Neural progenitor cell (in vitro differentiated cells): ENCODE data around the gene GNA15. TPM values are rescaled to one million over a fixed set of nuclear protein-coding genes. Genes with fewer than 3 reads are reported as not detected.

Source experiments
- DNase-seq: peaks from one replicate; pipeline ENCODE4 v3.0.0-alpha.2; 2016; ENCODE audit warnings: low spot score
- H2AFZ ChIP-seq: fragments of 200-600 bp; sonication (generic); replicated peaks from 2 replicates; pipeline ENCODE4 v1.6.1; 2016; ENCODE audit warnings: antibody characterized with exemption
- H3F3A ChIP-seq: fragments of 200-600 bp; sonication (generic); 2 replicates; pipeline ENCODE4 v1.6.1; 2016; ENCODE audit warnings: antibody characterized with exemption, low read depth
- H3K27ac ChIP-seq: fragments of 200-600 bp; sonication (generic); 2 replicates; pipeline ENCODE4 v1.5.1; 2016; ENCODE audit warnings: mild to moderate bottlenecking
- H3K27me3 ChIP-seq: fragments of 200-600 bp; sonication (generic); 2 replicates; pipeline ENCODE4 v1.6.1; 2016; ENCODE audit warnings: mild to moderate bottlenecking, moderate library complexity
- H3K36me3 ChIP-seq: fragments of 200-600 bp; sonication (generic); 2 replicates; pipeline ENCODE4 v1.5.1; 2016
- H3K4me1 ChIP-seq: fragments of 200-600 bp; sonication (generic); 2 replicates; pipeline ENCODE4 v1.6.1; 2016; ENCODE audit warnings: mixed run types
- H3K4me2 ChIP-seq: fragments of 200-600 bp; sonication (generic); 2 replicates; pipeline ENCODE4 v1.6.1; 2016
- H3K4me3 ChIP-seq: fragments of 200-600 bp; sonication (generic); 2 replicates; pipeline ENCODE4 v1.5.1; 2016
- H3K79me2 ChIP-seq: fragments of 200-600 bp; sonication (generic); 2 replicates; pipeline ENCODE4 v1.6.1; 2016; ENCODE audit warnings: low read depth
- H3K9ac ChIP-seq: fragments of 200-600 bp; sonication (generic); 2 replicates; pipeline ENCODE4 v1.6.1; 2016
- H3K9me3 ChIP-seq: fragments of 200-600 bp; sonication (generic); 2 replicates; pipeline ENCODE4 v1.5.1; 2016; ENCODE audit warnings: low read depth
- H4K20me1 ChIP-seq: fragments of 200-600 bp; sonication (generic); 2 replicates; pipeline ENCODE4 v1.6.1; 2016; ENCODE audit warnings: low read depth
- H3K27ac Mint-ChIP-seq: 3 replicates; pipeline ENCODE4 v1.8.0; 2021; ENCODE audit warnings: mixed read lengths
- H3K27me3 Mint-ChIP-seq: 2 replicates; pipeline ENCODE4 v1.8.0; 2022; ENCODE audit warnings: low read depth, mild to moderate bottlenecking, inconsistent platforms, moderate library complexity, mixed read lengths; ENCODE audit not compliant: insufficient read depth
- H3K36me3 Mint-ChIP-seq: 3 replicates; pipeline ENCODE4 v1.8.0; 2021; ENCODE audit warnings: mixed read lengths
- H3K4me1 Mint-ChIP-seq: 3 replicates; pipeline ENCODE4 v1.8.0; 2021; ENCODE audit warnings: mixed read lengths
- H3K4me3 Mint-ChIP-seq: 3 replicates; pipeline ENCODE4 v1.8.0; 2021; ENCODE audit warnings: mild to moderate bottlenecking, moderate library complexity, mixed read lengths
- H3K9me3 Mint-ChIP-seq: 3 replicates; pipeline ENCODE4 v1.8.0; 2020; ENCODE audit warnings: mixed read lengths
- EZH2 ChIP-seq: fragments of 200-600 bp; sonication (generic); IDR thresholded peaks from 2 replicates; pipeline ENCODE4 v1.6.1; 2017; ENCODE audit warnings: antibody characterized with exemption, mild to moderate bottlenecking, moderate library complexity
- EZH2phosphoT487 ChIP-seq: fragments of 200-600 bp; sonication (generic); IDR thresholded peaks from 2 replicates; pipeline ENCODE4 v1.6.1; 2017; ENCODE audit warnings: antibody characterized with exemption
- total RNA-seq: library from RNA; depleted of rRNA; stranded (reverse); fragments of >200 nt; gene quantifications from 2 replicates; pipeline ENCODE4 v1.2.3, GENCODE V29; 2015; ENCODE audit warnings: low replicate concordance
- TF ChIP-seq, protein P1 (sequence below): fragments of 200-600 bp; sonication (generic); IDR thresholded peaks from 2 replicates; pipeline ENCODE4 v1.5.1; 2017; ENCODE audit warnings: antibody characterized with exemption, mild to moderate bottlenecking

Gene GNA15
- total RNA-seq, 1 donor from 2014 or later: not detected

DNA sequence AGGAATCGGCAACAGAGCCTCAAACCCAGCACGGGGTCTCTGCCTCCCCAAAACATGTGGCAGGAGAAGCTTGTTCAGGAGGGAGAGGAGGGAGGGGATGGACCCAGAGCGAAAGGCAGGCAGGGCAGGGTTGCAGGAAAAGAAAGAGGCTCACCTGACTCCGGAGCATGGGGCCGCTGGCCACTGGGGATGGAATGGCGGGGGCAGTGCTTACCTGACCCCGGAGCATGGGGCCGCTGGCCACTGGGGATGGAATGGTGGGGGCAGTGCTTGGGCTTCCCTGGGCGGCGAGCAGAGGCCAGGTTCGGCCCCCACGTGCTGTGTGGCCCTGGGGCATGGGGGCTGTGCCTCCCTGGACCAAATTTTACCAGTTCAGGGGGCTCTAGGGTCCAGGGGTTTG lies 75.4 kb downstream of the GNA15 start:
- Mint-ChIP-seq H3K27ac (no peak overlapping the region), H3K4me3 (no peak overlapping the region), H3K27me3 (peaks cover 4% of the 10 kb centered on the region), H3K4me1 (no peaks in the 10 kb centered on the region), H3K9me3 (no peaks in the 10 kb centered on the region), H3K36me3 (peaks cover 4% of the 10 kb centered on the region)
- Histone ChIP-seq H3K9ac (no peak overlapping the region), H3K27ac (no peak overlapping the region), H3K36me3 (no peaks in the 10 kb centered on the region), H3K4me2 (no peak overlapping the region), H4K20me1 (peaks cover 11% of the 10 kb centered on the region), H3K79me2 (no peaks in the 10 kb centered on the region), H3K27me3 (no peaks in the 10 kb centered on the region), H3K4me1 (no peaks in the 10 kb centered on the region), H2AFZ (no peak overlapping the region), H3F3A (no peaks in the 10 kb centered on the region), H3K4me3 (no peak overlapping the region), H3K9me3 (no peaks in the 10 kb centered on the region)
- no peak for DNase-seq
- TF ChIP-seq EZH2: no peak
- TF ChIP-seq EZH2phosphoT487: no peak
- TF ChIP-seq, protein P1, sequence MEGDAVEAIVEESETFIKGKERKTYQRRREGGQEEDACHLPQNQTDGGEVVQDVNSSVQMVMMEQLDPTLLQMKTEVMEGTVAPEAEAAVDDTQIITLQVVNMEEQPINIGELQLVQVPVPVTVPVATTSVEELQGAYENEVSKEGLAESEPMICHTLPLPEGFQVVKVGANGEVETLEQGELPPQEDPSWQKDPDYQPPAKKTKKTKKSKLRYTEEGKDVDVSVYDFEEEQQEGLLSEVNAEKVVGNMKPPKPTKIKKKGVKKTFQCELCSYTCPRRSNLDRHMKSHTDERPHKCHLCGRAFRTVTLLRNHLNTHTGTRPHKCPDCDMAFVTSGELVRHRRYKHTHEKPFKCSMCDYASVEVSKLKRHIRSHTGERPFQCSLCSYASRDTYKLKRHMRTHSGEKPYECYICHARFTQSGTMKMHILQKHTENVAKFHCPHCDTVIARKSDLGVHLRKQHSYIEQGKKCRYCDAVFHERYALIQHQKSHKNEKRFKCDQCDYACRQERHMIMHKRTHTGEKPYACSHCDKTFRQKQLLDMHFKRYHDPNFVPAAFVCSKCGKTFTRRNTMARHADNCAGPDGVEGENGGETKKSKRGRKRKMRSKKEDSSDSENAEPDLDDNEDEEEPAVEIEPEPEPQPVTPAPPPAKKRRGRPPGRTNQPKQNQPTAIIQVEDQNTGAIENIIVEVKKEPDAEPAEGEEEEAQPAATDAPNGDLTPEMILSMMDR: no peak

- Histone ChIP-seq H4K20me1 (peaks cover 11% of the 10 kb centered on the region), H3K27me3 (no peaks in the 10 kb centered on the region), H3K27ac (no peak overlapping the region), H3K4me2 (no peak overlapping the region), H3K36me3 (no peaks in the 10 kb centered on the region), H3F3A (no peaks in the 10 kb centered on the region), H3K9me3 (no peaks in the 10 kb centered on the region), H2AFZ (no peak overlapping the region), H3K4me3 (no peak overlapping the region), H3K9ac (no peak overlapping the region), H3K4me1 (no peaks in the 10 kb centered on the region), H3K79me2 (no peaks in the 10 kb centered on the region)
- Mint-ChIP-seq H3K4me3 (no peak overlapping the region), H3K27ac (no peak overlapping the region), H3K4me1 (no peaks in the 10 kb centered on the region), H3K36me3 (peaks cover 4% of the 10 kb centered on the region), H3K9me3 (no peaks in the 10 kb centered on the region), H3K27me3 (peaks cover 6% of the 10 kb centered on the region)
- TF ChIP-seq EZH2phosphoT487: no peak
- TF ChIP-seq EZH2: no peak
- TF ChIP-seq, protein P1: no peak
- no peak for DNase-seq
Measured at GRCh38 chr19:3213159-3213558, 77.3 kb downstream of the GNA15 start.

Other genes starting within 250 kb of the GNA15 start
- gene ZNF57, start 235.1 kb upstream of the GNA15 start, total RNA-seq: 5.6 and 6.3 TPM in 2 replicates
- gene ZNF77, start 191.1 kb upstream of the GNA15 start, total RNA-seq: 6.2 and 6.5 TPM in 2 replicates
- 0.22 and 1.8 TPM in 2 replicates for gene TLE6, start 158.5 kb upstream of the GNA15 start, total RNA-seq
- gene TLE2, start 106.8 kb upstream of the GNA15 start, total RNA-seq: 1.1 TPM in 1 of 2 replicates, not detected in the other
- 54.6 and 148 TPM in 2 replicates for gene TLE5, start 73.5 kb upstream of the GNA15 start, total RNA-seq
- gene GNA11, start 41.7 kb upstream of the GNA15 start, total RNA-seq: 12.4 and 19.5 TPM in 2 replicates
- not detected in 2 replicates for gene S1PR4, start 42.7 kb downstream of the GNA15 start, total RNA-seq
- 12.2 and 50.8 TPM in 2 replicates for gene NCLN, start 49.9 kb downstream of the GNA15 start, total RNA-seq
- 7.9 and 16.1 TPM in 2 replicates for gene CELF5, start 88.6 kb downstream of the GNA15 start, total RNA-seq
- 1.1 and 1.3 TPM in 2 replicates for gene NFIC, start 230.6 kb downstream of the GNA15 start, total RNA-seq